ENCODE measurements around the gene ANKHD1.

DNA sequence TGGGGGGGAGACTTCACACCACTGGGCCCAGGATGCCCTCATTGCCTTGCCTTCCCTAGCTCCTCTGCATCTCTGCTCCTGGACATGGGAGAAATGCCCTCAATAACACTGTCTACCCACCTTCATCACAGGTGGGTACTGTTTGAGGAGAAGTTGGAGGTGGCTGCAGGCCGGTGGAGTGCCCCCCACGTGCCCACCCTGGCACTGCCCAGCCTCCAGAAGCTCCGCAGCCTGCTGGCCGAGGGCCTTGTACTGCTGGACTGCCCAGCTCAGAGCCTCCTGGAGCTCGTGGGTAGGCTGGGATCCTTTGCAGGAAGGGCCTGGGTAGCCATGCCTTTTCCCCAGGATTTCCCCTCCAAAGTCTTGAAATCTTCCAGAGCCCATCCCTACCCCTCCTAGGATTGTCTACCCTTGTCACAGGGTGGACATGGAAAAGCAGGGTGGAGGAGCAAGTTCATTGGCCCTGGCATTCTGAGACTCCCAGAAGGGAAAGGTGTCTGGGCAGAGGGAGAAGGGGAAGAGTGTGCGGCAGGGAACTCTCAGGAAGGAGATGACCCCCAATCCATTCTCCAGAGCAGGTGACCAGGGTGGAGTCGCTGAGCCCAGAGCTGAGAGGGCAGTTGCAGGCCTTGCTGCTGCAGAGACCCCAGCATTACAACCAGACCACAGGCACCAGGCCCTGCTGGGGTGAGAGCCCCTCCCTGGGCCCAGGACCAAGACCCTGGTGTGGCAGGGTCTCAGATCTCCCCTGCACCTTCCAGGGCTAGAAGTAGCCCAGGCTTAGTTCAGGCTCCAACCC lies 40.8 kb upstream of the ANKHD1 start:
- TF ChIP-seq NFIC (IDR thresholded peaks at IDR 0.05; ENCODE audit: borderline replicate concordance) (no peak), SIN3A (IDR thresholded peaks at IDR 0.05; ENCODE audit: borderline replicate concordance, low read depth, low read length) (no peak)

All from SK-N-SH (cell line).